AG04450 (cell line): ENCODE measurements around the gene GORASP1. TPM values are rescaled to one million over a fixed set of nuclear protein-coding genes. Genes with fewer than 3 reads are reported as not detected.

ENCODE experiments used
- CTCF ChIA-PET: fragments of 300-600, 350-600 bp; formaldehyde crosslinking; extraction: SDS; loops from one replicate; lab custom pipeline; 2022; ENCODE audit warnings: antibody characterized with exemption, inconsistent platforms; lab: Charles Lee
- POLR2A ChIA-PET: fragments of 350-600 bp; formaldehyde crosslinking; extraction: SDS; loops from one replicate; lab custom pipeline; 2021; ENCODE audit warnings: antibody characterized with exemption, inconsistent platforms; lab: Yijun Ruan, JAX
- DNase-seq: peaks from one replicate; pipeline ENCODE4 v3.0.0-alpha.2; 2011; ENCODE audit warnings: low read depth, low spot score
- H3K27ac ChIP-seq: one replicate; pipeline ENCODE4 v1.5.1; 2012; ENCODE audit warnings: low read depth, low read length, control low read depth
- H3K27me3 ChIP-seq: one replicate; pipeline ENCODE4 v1.6.0; 2012; ENCODE audit warnings: low read length; ENCODE audit not compliant: control insufficient read depth, insufficient read depth
- H3K4me3 ChIP-seq: 2 replicates; pipeline ENCODE4 v1.5.1; 2011; ENCODE audit warnings: mild to moderate bottlenecking, low read depth, low read length, control low read depth
- H3K9me3 ChIP-seq: 2 replicates; pipeline ENCODE4 v1.5.1; 2012; ENCODE audit warnings: low read length; ENCODE audit not compliant: control insufficient read depth, insufficient read depth
- polyA plus RNA-seq: library from polyadenylated mRNA; depleted of rRNA; stranded (reverse); fragments of >200 nt; gene quantifications from 2 replicates; pipeline ENCODE4 v1.2.3, GENCODE V29; 2011
- TF ChIP-seq, protein P1 (sequence below): IDR thresholded peaks from 2 replicates; pipeline ENCODE4 v1.5.1; 2011; ENCODE audit warnings: low read depth, low read length, control low read depth, inconsistent platforms

The GORASP1 gene
- polyA plus RNA-seq, 1 experiment: 43.7 TPM

DNA sequence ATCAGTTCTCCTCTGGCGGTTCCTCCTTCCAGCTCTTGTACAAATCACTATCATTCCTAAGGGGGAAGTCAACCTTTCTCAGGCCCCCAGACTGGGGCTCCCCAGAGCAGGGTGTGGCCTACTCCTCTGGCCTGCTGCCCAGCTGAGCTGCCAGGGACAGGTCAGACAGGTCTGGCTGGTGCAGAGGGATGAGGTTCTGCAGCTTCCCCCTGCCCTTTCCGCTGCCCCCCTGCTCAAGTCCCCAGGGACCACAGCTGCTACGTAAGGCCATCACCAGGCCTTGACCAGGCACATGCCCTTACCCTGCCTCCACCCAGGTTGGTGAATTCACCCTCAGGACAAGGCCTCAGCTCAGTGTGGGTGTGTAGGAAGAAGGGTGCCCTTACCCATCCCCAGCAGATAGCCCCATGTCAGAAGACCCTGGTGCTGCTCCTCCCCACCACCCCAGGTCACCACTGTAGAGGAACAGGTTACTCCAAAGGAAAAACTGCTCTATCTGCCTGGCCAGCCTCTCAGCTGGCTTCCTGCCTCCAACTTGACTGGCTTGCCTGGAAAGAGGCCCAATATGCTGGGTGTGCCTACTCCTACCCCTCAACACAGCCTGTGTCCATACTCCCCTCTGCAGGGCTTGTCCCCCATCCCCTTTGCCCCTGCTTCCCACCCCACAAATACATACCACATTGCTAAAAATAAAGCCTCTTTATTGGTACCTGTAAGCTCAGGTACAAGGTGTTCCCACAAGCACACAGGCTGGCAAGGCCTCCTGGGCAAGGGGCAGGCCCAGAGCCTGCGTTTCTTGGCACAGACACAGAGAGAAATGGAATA lies 34.0 kb upstream of the GORASP1 start:
- Histone ChIP-seq H3K4me3 (no peak overlapping the region), H3K27ac (peak overlapping the region; percentile 11), H3K27me3 (no peaks in the 10 kb centered on the region), H3K9me3 (no peaks in the 10 kb centered on the region; the same call in 1 of the 2 replicates)
- ChIA-PET CTCF (interaction anchor here (1.4 to 2.3 kb wide), 4 partner anchors 15 to 150 kb away, joined by 3 to 9 read pairs (median 4); no protein-coding TSS in a partner anchor), POLR2A (no interaction called here)
- DNase-seq: no peak
- TF ChIP-seq, protein P1, sequence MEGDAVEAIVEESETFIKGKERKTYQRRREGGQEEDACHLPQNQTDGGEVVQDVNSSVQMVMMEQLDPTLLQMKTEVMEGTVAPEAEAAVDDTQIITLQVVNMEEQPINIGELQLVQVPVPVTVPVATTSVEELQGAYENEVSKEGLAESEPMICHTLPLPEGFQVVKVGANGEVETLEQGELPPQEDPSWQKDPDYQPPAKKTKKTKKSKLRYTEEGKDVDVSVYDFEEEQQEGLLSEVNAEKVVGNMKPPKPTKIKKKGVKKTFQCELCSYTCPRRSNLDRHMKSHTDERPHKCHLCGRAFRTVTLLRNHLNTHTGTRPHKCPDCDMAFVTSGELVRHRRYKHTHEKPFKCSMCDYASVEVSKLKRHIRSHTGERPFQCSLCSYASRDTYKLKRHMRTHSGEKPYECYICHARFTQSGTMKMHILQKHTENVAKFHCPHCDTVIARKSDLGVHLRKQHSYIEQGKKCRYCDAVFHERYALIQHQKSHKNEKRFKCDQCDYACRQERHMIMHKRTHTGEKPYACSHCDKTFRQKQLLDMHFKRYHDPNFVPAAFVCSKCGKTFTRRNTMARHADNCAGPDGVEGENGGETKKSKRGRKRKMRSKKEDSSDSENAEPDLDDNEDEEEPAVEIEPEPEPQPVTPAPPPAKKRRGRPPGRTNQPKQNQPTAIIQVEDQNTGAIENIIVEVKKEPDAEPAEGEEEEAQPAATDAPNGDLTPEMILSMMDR: no peak

GRCh38 chr3:39140341-39140971 lies 33.0 kb upstream of the GORASP1 start:
- Histone ChIP-seq H3K4me3 (no peak overlapping the region), H3K27me3 (no peaks in the 10 kb centered on the region), H3K9me3 (no peaks in the 10 kb centered on the region; the same call in 1 of the 2 replicates), H3K27ac (peak overlapping the region; percentile 33)
- CTCF ChIA-PET: interaction anchor here (1.4 to 2.3 kb wide), 3 partner anchors 15 to 151 kb away, joined by 3 to 9 read pairs (median 5); no protein-coding TSS in a partner anchor
- TF ChIP-seq, protein P1: no peak
- POLR2A ChIA-PET: interaction anchor here (0.7 kb wide), 1 partner anchor 1476 kb away, joined by 4 read pairs; no protein-coding TSS in a partner anchor
- DNase-seq: no peak

- CTCF ChIA-PET: interaction anchor here (0.8 to 1.3 kb wide), 2 partner anchors 13 to 152 kb away, joined by 3 to 4 read pairs; no protein-coding TSS in a partner anchor
- TF ChIP-seq, protein P1: no peak
- H3K27ac ChIP-seq: no peak overlapping the region
- H3K27me3 ChIP-seq: no peaks in the 10 kb centered on the region
- H3K4me3 ChIP-seq: no peak overlapping the region
- H3K9me3 ChIP-seq: no peaks in the 10 kb centered on the region; the same call in 1 of the 2 replicates
- no peak for DNase-seq
- POLR2A ChIA-PET: no interaction called here
Observed at GRCh38 chr3:39139442-39139841, 32.0 kb upstream of the GORASP1 start.

DNA sequence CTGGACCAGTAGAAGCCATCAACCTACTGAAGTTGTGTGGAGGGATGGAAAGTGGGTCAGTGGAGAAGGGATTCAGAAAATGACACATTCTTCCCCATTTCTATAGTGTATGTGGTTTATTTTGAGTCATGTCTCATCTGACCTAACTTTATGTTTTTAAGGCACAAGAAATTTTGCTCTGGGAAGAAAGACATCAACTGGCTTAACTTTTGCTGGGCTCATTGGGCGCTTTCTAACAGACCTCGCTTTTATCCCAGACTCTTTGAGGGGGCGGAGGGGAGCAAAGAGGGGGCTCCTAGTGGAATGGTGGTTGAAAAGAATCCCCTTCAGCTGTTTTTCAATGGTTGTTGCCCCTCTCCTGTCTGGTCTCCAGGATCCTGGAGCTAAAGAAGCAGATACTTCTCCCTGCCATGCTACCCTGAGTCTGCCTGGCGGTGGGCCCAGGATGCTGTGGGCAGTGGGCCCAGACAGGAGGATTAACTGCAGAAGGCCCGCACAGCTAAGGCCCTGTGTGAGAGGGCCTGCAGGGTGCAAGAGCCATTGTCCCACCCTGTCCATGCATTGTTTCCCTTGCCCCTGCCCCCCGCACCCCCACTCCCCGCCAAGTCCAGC lies 31.5 kb upstream of the GORASP1 start:
- CTCF ChIA-PET: interaction anchor here (0.8 to 1.3 kb wide), 2 partner anchors 12 to 153 kb away, joined by 3 to 4 read pairs; no protein-coding TSS in a partner anchor
- TF ChIP-seq, protein P1: no peak
- H3K4me3 ChIP-seq: no peak overlapping the region
- H3K9me3 ChIP-seq: no peaks in the 10 kb centered on the region; the same call in 1 of the 2 replicates
- no peak overlapping the region for H3K27ac ChIP-seq
- POLR2A ChIA-PET: no interaction called here
- H3K27me3 ChIP-seq: no peaks in the 10 kb centered on the region
- DNase-seq: no peak
